Body of pancreas (tissue), 4 donors: ENCODE measurements around the gene ERC2. TPM values are rescaled to one million over a fixed set of nuclear protein-coding genes. Genes with fewer than 3 reads are reported as not detected.
A peak's percentile ranks its signal among the peaks of the same experiment; 100 is the strongest.

Experiments used
- ATAC-seq: fragments of 150-250 bp; one replicate; pipeline ENCODE4 v1.9.1; 2016
- DNase-seq, 4 donors: peaks; one replicate each; pipeline ENCODE4 v3.0.0-alpha.2; 2019
- H3K27ac ChIP-seq, 4 donors: fragments of 200-600 bp; sonication (generic); 1 replicate in 3 of 4; 2 replicates in 1 of 4; pipeline versions ENCODE4 v1.5.1 to v1.6.1; 2016 to 2019; ENCODE audit warnings: mild to moderate bottlenecking in 1 of 4, mixed read lengths in 1 of 4, moderate library complexity in 1 of 4
- H3K27me3 ChIP-seq, 2 donors: fragments of 200-600 bp; sonication (generic); one replicate each; pipeline ENCODE4 v1.6.0; 2016; ENCODE audit warnings: mild to moderate bottlenecking in 1 of 2
- H3K36me3 ChIP-seq, 2 donors: fragments of 200-600 bp; sonication (generic); replicated peaks in 1 of 2; 2 replicates each; pipeline ENCODE4 v1.5.1; 2016; ENCODE audit warnings: low read depth in 2 of 2; ENCODE audit not compliant: insufficient read depth in 1 of 2
- H3K4me1 ChIP-seq: fragments of 200-600 bp; sonication (generic); one replicate; pipeline ENCODE4 v1.6.0; 2016
- H3K4me3 ChIP-seq, 2 donors: fragments of 200-600 bp; sonication (generic); 1 replicate in 1 of 2; 2 replicates in 1 of 2; pipeline ENCODE4 v1.5.1; 2016 to 2019
- H3K9me3 ChIP-seq, 3 donors: fragments of 200-600 bp; sonication (generic); 1 replicate in 2 of 3; 2 replicates in 1 of 3; pipeline ENCODE4 v1.5.1; 2016
- POLR2A ChIP-seq, 3 donors: fragments of 450-650 bp; IDR thresholded peaks; one replicate each; pipeline ENCODE4 v1.6.1; 2016; ENCODE audit warnings: antibody characterized with exemption in 3 of 3, mild to moderate bottlenecking in 2 of 3
- WGBS, 2 donors: methylation state at CpG; one replicate each; pipeline ENCODE4 v1.1.5; 2017; 5-methylcytosine and 5-hydroxymethylcytosine counted together
- intact Hi-C: fragments of 100-400 bp; cut with DNase I; formaldehyde crosslinking; loops from one replicate; pipeline ENCODE4 v1.15.1; 2023
- total RNA-seq, 2 donors: library from RNA; depleted of rRNA; stranded (reverse); fragments of >200 nt; gene quantifications; one replicate each; pipeline ENCODE4 v1.1.0, GENCODE V29; 2016
- TF ChIP-seq, protein P1 (sequence below), 7 experiments: fragments of 450-650 bp in 4 of 7; fragments of 200-600 bp in 3 of 7; sonication (generic) in 3 of 7; IDR thresholded peaks; one replicate each; pipeline ENCODE4 v1.5.1; 2016 to 2019; ENCODE audit warnings: antibody characterized with exemption in 7 of 7

Gene ERC2
- total RNA-seq, 2 donors from 2014 or later, result 4.0 to 4.7 TPM

DNA sequence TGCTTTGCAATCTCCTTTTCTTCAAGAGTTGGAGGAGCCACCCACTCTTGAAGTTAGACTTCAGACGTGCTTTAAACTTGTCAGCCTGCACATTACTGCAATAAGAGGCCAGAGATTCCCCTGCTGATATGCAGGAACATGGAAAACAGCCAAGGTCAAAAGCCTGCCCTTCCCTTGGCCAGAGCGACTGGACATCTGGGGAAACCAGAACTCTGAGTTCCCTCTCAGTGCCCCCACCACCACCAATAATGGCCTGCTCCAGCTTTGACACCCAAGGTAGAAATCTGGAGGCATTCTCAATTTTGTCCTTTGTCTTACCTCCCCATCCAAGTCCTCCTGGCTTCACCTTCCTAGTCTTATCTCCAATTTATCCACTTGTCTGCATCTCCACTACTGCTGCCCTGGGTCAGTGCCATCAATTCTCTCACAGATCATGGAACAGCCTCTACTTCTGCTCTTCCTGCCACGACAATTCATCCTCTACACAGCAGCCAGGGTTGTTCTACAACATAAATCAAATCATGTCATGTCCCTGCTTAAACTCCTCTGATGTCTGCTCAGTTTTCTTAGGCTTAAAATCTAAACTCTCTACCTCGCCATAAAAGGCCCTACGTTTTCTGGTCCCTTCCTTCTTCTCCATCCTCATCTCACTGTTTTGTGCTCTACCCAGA lies 789.6 kb downstream of the ERC2 start:
- Histone ChIP-seq H3K9me3 (no peaks in the 10 kb centered on the region), H3K4me1 (no peaks in the 10 kb centered on the region), H3K27me3 (no peaks in the 10 kb centered on the region), H3K36me3 (no peaks in the 10 kb centered on the region), H3K27ac (no peak overlapping the region), H3K4me3 (no peak overlapping the region)
- DNase-seq, result peak in 1 of 4 donors; percentile 12
- intact Hi-C loops, result no loop called here
- WGBS, 2 donors, result 61 to 62% methylated on average over 5 of the region's 5 CpGs
- no peak for ATAC-seq
- TF ChIP-seq POLR2A (IDR thresholded peaks at IDR 0.05), result no peak
- TF ChIP-seq, protein P1, sequence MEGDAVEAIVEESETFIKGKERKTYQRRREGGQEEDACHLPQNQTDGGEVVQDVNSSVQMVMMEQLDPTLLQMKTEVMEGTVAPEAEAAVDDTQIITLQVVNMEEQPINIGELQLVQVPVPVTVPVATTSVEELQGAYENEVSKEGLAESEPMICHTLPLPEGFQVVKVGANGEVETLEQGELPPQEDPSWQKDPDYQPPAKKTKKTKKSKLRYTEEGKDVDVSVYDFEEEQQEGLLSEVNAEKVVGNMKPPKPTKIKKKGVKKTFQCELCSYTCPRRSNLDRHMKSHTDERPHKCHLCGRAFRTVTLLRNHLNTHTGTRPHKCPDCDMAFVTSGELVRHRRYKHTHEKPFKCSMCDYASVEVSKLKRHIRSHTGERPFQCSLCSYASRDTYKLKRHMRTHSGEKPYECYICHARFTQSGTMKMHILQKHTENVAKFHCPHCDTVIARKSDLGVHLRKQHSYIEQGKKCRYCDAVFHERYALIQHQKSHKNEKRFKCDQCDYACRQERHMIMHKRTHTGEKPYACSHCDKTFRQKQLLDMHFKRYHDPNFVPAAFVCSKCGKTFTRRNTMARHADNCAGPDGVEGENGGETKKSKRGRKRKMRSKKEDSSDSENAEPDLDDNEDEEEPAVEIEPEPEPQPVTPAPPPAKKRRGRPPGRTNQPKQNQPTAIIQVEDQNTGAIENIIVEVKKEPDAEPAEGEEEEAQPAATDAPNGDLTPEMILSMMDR (IDR thresholded peaks at IDR 0.05), result no peak

DNA sequence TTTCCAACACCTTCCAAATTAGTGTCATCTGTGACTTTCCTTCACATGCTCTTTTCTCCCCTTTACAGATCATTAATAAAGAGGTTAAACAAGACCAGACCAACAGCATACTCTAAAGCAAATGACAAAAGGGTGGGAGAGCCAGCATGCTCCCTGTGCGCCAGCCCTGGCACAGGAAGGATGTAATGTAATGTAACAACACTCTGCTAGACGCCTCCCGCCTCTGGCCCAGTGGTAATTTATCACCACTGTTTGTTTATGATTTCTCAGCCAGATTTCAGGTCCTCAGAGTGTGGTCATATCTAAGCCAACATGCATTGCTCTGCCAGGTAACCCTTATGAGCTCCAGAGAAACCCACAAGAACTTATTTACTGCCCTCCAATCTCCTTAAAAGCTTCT lies 791.6 kb downstream of the ERC2 start:
- Histone ChIP-seq H3K9me3 (no peaks in the 10 kb centered on the region), H3K27me3 (no peaks in the 10 kb centered on the region), H3K27ac (no peak overlapping the region), H3K36me3 (no peaks in the 10 kb centered on the region), H3K4me1 (no peaks in the 10 kb centered on the region), H3K4me3 (no peak overlapping the region)
- TF ChIP-seq, protein P1 (IDR thresholded peaks at IDR 0.05), result no peak
- no peak for TF ChIP-seq POLR2A (IDR thresholded peaks at IDR 0.05)
- WGBS, 2 donors, result 40 to 50% methylated on average over 3 of the region's 3 CpGs
- no peak for ATAC-seq
- intact Hi-C loops, result no loop called here
- DNase-seq, result peak in 2 of 4 donors; percentile 23 to 28

DNA sequence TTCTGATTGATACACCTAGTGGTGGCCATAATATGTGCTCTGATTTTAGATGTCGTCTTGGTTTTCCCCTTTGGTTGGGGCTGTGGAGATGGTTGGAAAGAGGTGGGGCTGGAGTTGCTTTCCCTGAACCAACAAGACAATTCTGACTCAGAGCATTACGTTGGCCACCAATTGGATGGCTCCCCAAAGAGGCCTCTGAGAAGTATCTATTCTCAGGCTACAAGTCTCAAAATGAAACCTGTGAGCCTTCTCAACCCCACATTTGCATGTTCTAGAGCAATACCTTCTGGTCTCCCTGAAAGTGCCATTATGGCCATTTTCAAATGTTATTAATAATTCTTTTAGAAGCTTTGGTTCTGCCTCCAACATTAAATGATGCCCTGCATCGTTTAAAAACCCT lies 792.8 kb downstream of the ERC2 start:
- Histone ChIP-seq H3K4me3 (no peak overlapping the region), H3K4me1 (no peaks in the 10 kb centered on the region), H3K9me3 (no peaks in the 10 kb centered on the region), H3K36me3 (no peaks in the 10 kb centered on the region), H3K27ac (no peak overlapping the region), H3K27me3 (no peaks in the 10 kb centered on the region)
- 83 to 87% methylated on average over 3 of the region's 3 CpGs for whole genome bisulfite sequencing, 2 donors
- intact Hi-C loops, result no loop called here
- DNase-seq (no peak), ATAC-seq (no peak)
- no peak for TF ChIP-seq POLR2A (IDR thresholded peaks at IDR 0.05)
- TF ChIP-seq, protein P1 (IDR thresholded peaks at IDR 0.05), result no peak

DNA sequence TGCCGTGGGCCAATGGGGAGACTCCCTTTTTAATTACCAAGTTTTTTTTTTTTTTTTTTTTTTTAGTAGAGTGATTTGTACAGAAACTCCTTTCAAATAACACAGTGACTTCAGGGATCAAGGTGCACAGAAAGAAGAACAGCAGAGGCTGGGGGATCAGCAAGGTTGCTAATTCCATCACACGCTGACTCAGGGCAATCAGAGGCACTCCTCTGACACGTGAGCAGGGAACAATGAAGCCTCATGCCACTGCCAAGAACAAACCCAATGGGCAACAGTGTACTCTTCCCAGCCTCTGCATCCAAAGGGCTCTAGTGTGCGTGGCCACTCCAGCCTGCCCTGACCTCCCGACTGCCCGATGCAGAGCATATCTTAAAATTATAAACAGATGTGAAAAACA lies 794.5 kb downstream of the ERC2 start:
- Histone ChIP-seq H3K4me1 (no peaks in the 10 kb centered on the region), H3K36me3 (no peaks in the 10 kb centered on the region), H3K4me3 (no peak overlapping the region), H3K9me3 (no peaks in the 10 kb centered on the region), H3K27me3 (no peaks in the 10 kb centered on the region), H3K27ac (no peak overlapping the region)
- TF ChIP-seq, protein P1 (IDR thresholded peaks at IDR 0.05), result no peak
- TF ChIP-seq POLR2A (IDR thresholded peaks at IDR 0.05), result no peak
- intact Hi-C loops, result no loop called here
- DNase-seq (no peak), ATAC-seq (no peak)
- WGBS, 2 donors, result 73 to 82% methylated on average over 5 to 6 of the region's 6 CpGs

DNA sequence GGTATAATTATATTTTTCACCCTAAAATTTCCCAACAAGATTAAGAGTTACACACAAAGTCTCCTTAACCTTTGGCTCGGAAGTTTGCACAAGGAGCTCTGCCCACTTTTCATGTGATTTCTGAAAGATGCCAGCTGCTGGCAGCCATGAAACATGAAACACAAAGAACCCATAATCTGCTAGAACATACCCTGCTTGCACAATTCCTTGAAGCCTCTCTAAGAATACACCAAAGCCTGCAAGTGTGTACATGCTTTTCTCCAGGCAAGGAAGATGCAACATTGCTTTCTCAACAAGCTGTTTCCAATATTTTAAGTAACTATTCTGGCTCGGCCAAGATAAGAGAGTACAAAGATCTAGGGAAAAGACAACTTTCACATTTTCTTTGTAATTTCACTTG lies 799.1 kb downstream of the ERC2 start:
- 71 to 75% methylated on average over 2 of the region's 2 CpGs for WGBS, 2 donors
- no peak for ATAC-seq

More for the DNA sequence above, 799.1 kb downstream of the ERC2 start:
- TF ChIP-seq POLR2A (IDR thresholded peaks at IDR 0.05), result no peak
- TF ChIP-seq, protein P1 (IDR thresholded peaks at IDR 0.05), result no peak
- intact Hi-C loops, result no loop called here
- Histone ChIP-seq H3K36me3 (no peaks in the 10 kb centered on the region), H3K27me3 (no peaks in the 10 kb centered on the region), H3K27ac (no peak overlapping the region), H3K4me1 (no peaks in the 10 kb centered on the region), H3K9me3 (no peaks in the 10 kb centered on the region), H3K4me3 (no peak overlapping the region)
- no peak for DNase-seq
